Activated CD4-positive, alpha-beta T cell treated with anti-CD3 and anti-CD28 coated beads, Interleukin-2, amount 10 ng/mL, durations not matched to agents 7 days and 5 days (primary cell): ENCODE data around the gene PJA1. TPM values are rescaled to one million over a fixed set of nuclear protein-coding genes. Genes with fewer than 3 reads are reported as not detected.

Experiments
- CTCF ChIA-PET: fragments of 350-600 bp; sonication (Branson Sonifier 250); formaldehyde crosslinking; loops from one replicate; lab custom pipeline; 2021; ENCODE audit warnings: antibody characterized with exemption; lab: Charles Lee
- POLR2A ChIA-PET: fragments of 350-600 bp; sonication (Branson Sonifier 250); formaldehyde crosslinking; loops from one replicate; lab custom pipeline; 2021; ENCODE audit warnings: antibody characterized with exemption; lab: Charles Lee
- DNase-seq: peaks from one replicate; pipeline ENCODE4 v3.0.0-alpha.2; 2020
- H3K27ac Mint-ChIP-seq: one replicate; pipeline ENCODE4 v1.8.0; 2021; ENCODE audit warnings: mild to moderate bottlenecking, moderate library complexity, mixed read lengths
- H3K27me3 Mint-ChIP-seq: one replicate; pipeline ENCODE4 v1.8.0; 2021; ENCODE audit warnings: mixed read lengths
- H3K36me3 Mint-ChIP-seq: one replicate; pipeline ENCODE4 v1.8.0; 2021; ENCODE audit warnings: low read depth, mixed read lengths
- H3K4me1 Mint-ChIP-seq: one replicate; pipeline ENCODE4 v1.8.0; 2021; ENCODE audit warnings: mixed read lengths
- H3K4me3 Mint-ChIP-seq: one replicate; pipeline ENCODE4 v1.8.0; 2021; ENCODE audit warnings: mild to moderate bottlenecking, moderate library complexity, mixed read lengths
- H3K9me3 Mint-ChIP-seq: one replicate; pipeline ENCODE4 v1.8.0; 2021; ENCODE audit warnings: mixed read lengths
- total RNA-seq, 2 experiments: library from RNA; stranded (reverse); gene quantifications; one replicate each; pipeline ENCODE4 v1.2.3, GENCODE V29; 2021

PJA1 gene
- total RNA-seq, 2 experiments from 2014 or later = 12.6 to 14.0 TPM

- no peak overlapping the region for H3K4me3 Mint-ChIP-seq
- CTCF ChIA-PET = no interaction called here
- H3K36me3 Mint-ChIP-seq = no peaks in the 10 kb centered on the region
- no peaks in the 10 kb centered on the region for H3K9me3 Mint-ChIP-seq
- peaks cover 9% of the 10 kb centered on the region for H3K4me1 Mint-ChIP-seq
- H3K27ac Mint-ChIP-seq = no peak overlapping the region
- no peak for DNase-seq
- POLR2A ChIA-PET = no interaction called here
- no peaks in the 10 kb centered on the region for H3K27me3 Mint-ChIP-seq
Observed at GRCh38 chrX:69113723-69114122, 51.5 kb downstream of the PJA1 start.
